ENCODE results near the gene RIC8B.

RIC8B gene

DNA sequence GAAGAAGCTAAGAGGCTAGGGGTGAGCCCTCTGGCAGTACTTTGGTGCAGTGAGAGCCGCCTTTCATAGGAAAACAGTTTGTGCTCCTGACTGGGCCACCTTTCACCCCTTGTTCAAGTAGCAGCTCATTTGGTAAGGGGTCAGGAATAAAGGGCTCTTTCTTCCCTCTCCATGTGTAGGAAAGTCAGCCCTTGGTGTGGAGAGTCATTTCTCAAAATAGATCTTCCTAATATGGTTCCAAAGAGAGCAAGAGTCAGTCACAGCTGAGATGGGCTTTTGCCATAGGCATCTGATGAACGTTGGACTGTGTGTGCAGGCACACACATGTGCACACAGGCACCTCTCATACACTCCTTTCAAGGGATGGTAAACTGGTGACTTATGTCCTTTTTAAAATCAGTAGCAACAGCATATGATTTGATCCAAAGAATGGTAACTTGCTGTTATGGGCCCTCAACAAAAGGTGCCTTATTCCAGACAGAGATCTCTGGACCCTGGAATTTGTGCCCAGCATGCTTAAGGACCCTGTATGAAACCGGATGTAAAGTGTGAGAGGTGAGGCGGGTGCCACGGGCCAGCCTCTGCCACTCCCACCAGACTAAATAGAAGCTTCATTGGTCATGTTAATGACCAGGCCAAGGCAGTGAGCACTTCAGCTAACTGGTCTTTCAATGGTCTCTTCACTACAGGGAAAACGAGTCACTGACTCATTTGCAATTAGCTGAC, 16.7 kb upstream of the RIC8B start:
- TF ChIP-seq CTCF (conservative IDR thresholded peaks at IDR 0.05; ENCODE audit: control insufficient read depth, insufficient read depth, low read depth, low read length): no peak
- no peak overlapping the region for H3K4me3 ChIP-seq (ENCODE audit: control insufficient read depth, low read depth, low read length)
- no peak for DNase-seq (ENCODE audit: low read depth)

DNA sequence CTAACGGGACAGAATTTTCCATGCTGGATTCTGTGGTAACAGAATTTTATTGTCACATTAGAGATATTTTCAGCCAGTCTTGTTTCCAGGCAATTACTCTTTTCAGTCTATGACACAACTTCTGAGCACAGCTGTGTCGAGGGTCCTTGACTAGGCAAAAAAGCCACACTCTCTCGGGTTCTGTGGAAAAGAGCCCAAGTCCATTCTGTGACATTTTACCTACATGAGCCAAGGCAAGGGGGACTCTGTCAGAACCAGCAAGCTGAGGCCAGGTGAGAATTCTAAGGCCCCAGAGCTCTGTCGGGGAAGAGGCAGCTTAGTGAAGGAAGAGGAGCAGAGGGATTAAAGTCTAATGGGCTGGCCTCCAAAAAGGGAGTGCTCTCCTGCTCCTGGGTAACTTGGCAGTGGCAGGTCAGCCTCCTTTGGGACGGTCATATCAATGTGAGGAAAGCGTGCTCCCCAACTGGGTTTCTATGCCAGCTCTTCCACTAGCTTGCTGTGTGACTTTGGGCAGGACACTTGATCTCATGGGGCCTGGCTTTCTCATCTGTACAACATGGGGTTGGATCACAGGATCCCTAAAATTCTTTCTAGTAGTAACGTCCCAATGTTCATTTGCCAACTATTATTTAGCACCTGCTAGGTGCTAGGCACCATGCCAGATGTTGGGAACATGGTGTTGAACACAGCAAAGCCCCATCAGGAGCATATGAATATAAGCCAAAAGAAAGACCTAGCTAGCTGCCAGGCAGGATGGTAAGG, 16.0 kb upstream of the RIC8B start:
- TF ChIP-seq CTCF (conservative IDR thresholded peaks at IDR 0.05; ENCODE audit: control insufficient read depth, insufficient read depth, low read depth, low read length): no peak
- no peak for DNase-seq (ENCODE audit: low read depth)
- H3K4me3 ChIP-seq (ENCODE audit: control insufficient read depth, low read depth, low read length): no peak overlapping the region

DNA sequence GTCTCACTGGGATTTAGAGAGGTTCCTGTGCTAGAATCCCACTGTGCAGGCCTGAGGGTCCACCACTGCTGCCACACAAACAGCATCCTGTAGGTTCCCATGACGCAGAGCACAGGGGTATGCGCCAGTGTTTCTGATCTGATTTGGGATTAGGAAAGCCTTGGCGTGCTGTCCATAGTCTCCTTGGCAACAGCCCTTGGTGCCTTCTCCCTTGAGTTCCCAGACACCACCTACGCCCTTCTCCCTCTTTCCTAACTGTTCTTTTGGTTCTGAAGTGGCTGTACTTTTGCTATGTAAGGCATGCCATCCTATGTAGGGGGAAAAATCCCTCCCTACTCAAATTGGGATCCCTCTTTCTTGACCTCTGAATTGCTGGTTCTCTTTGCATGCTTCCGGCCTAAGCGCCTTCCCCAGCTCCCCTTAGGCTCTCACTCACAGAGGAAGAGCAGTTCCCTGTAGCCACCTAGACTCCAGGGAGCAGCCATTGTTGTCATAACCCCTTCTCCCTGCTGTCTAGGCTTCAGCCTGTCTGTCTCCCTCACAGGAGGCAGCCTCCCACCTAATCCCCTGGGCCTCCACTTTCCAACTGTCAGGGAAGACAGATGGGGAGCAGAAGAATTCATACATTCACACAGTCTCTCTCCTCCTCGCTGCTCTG, 14.8 kb upstream of the RIC8B start:
- TF ChIP-seq CTCF (conservative IDR thresholded peaks at IDR 0.05; ENCODE audit: control insufficient read depth, insufficient read depth, low read depth, low read length): no peak
- no peak overlapping the region for H3K4me3 ChIP-seq (ENCODE audit: control insufficient read depth, low read depth, low read length)
- peak; percentile 68 for DNase-seq (ENCODE audit: low read depth)

DNA sequence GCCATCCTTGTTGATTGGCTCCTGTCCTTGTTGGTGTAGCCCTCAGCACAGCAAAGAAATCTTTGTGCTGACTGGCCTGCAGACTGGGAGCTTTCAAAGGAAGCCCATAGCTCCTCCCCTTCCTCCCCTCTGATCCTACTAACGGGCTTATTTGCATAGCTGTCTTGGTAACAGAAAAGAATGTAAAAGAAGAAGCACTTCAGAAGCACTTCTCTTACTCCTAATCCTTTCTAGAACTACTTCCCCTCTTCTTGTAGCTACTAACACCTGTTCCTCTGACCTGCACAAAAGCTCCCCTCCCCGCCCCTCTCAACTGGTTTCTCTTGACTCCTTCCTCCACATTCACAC, 14.3 kb upstream of the RIC8B start:
- DNase-seq (ENCODE audit: low read depth): peak; percentile 25
- no peak overlapping the region for H3K4me3 ChIP-seq (ENCODE audit: control insufficient read depth, low read depth, low read length)
- TF ChIP-seq CTCF (conservative IDR thresholded peaks at IDR 0.05; ENCODE audit: control insufficient read depth, insufficient read depth, low read depth, low read length): no peak

DNA sequence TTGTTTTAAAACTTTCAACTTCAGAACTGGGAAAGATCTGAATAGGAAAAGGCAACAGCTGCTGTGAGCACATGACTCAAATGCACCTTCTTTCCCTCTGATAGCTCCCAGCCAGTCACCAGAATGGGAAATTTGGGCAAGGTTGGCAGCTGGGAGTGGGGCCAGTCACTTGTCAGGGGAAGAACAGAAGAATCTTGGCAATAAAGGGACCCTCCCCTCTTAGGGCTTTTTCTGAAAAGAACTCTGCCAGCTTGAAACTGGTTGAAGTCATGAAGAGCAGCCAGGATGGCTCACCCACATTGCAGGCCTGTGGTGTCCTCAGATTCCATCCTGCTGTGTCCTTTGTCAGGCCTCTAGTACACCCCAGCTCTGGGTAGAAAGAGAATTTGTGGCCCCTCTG, 10.3 kb upstream of the RIC8B start:
- no peak overlapping the region for H3K4me3 ChIP-seq (ENCODE audit: control insufficient read depth, low read depth, low read length)
- DNase-seq (ENCODE audit: low read depth): no peak
- no peak for TF ChIP-seq CTCF (conservative IDR thresholded peaks at IDR 0.05; ENCODE audit: control insufficient read depth, insufficient read depth, low read depth, low read length)

- peak; percentile 28 for DNase-seq (ENCODE audit: low read depth)
- no peak overlapping the region for H3K4me3 ChIP-seq (ENCODE audit: control insufficient read depth, low read depth, low read length)
- no peak for TF ChIP-seq CTCF (conservative IDR thresholded peaks at IDR 0.05; ENCODE audit: control insufficient read depth, insufficient read depth, low read depth, low read length)
Measured at GRCh38 chr12:106764738-106765137, 9.7 kb upstream of the RIC8B start.
